H1 (cell line): ENCODE results near the gene MORN5. TPM values are rescaled to one million over a fixed set of nuclear protein-coding genes. Genes with fewer than 3 reads are reported as not detected.

Source experiments
- CTCF ChIA-PET: fragments of 300-600 bp; sonication (Branson Sonifier 250); formaldehyde crosslinking; loops from one replicate; lab custom pipeline; 2021; ENCODE audit not compliant: partially characterized antibody; lab: Charles Lee
- POLR2A ChIA-PET: fragments of 300-600 bp; sonication (Branson Sonifier 250); formaldehyde crosslinking; loops from one replicate; lab custom pipeline; 2021; ENCODE audit warnings: inconsistent platforms; ENCODE audit not compliant: partially characterized antibody; lab: Charles Lee
- DNase-seq, 2 experiments: peaks; one replicate each; pipeline versions ENCODE4 v3.0.0 to v3.0.0-alpha.2; 2010 to 2022; ENCODE audit warnings: low spot score in 2 of 2, low read depth in 1 of 2, mixed read lengths in 1 of 2
- FAIRE-seq: peaks from 2 replicates; lab custom pipeline; 2011; peaks lifted over from hg19 to GRCh38; lab: Jason Lieb, UNC
- H2AFZ ChIP-seq: 2 replicates; pipeline ENCODE4 v1.8.1; 2012; ENCODE audit warnings: low read length, inconsistent platforms
- H2AK5ac ChIP-seq: 2 replicates; pipeline ENCODE4 v1.6.1; 2013; ENCODE audit warnings: low read depth, low read length
- H2BK120ac ChIP-seq: replicated peaks from 2 replicates; pipeline ENCODE3; 2013; ENCODE audit warnings: low read depth, low read length, inconsistent platforms
- H2BK12ac ChIP-seq: 2 replicates; pipeline ENCODE4 v1.6.1; 2013; ENCODE audit warnings: low read depth, low read length
- H2BK15ac ChIP-seq: 2 replicates; pipeline ENCODE4 v1.6.1; 2013; ENCODE audit warnings: low read length
- H2BK20ac ChIP-seq: 2 replicates; pipeline ENCODE4 v1.6.1; 2013; ENCODE audit warnings: low read length
- H2BK5ac ChIP-seq: 2 replicates; pipeline ENCODE4 v1.6.1; 2013; ENCODE audit warnings: low read depth, low read length
- H3K14ac ChIP-seq: 2 replicates; pipeline ENCODE4 v1.6.1; 2013; ENCODE audit warnings: inconsistent platforms; ENCODE audit not compliant: insufficient read length
- H3K18ac ChIP-seq: 2 replicates; pipeline ENCODE4 v1.6.1; 2013; ENCODE audit warnings: low read length; ENCODE audit errors: extremely low read depth
- H3K23ac ChIP-seq: 2 replicates; pipeline ENCODE4 v1.6.1; 2013; ENCODE audit warnings: inconsistent platforms; ENCODE audit not compliant: insufficient read length
- H3K23me2 ChIP-seq: 2 replicates; pipeline ENCODE4 v1.6.1; 2013; ENCODE audit warnings: low read depth, low read length
- H3K27ac ChIP-seq: 2 replicates; pipeline ENCODE4 v1.6.1; 2011; ENCODE audit warnings: low read depth, low read length, inconsistent platforms
- H3K27me3 ChIP-seq, 4 experiments: replicated peaks in 1 of 4; 1 replicate in 1 of 4; 2 replicates in 3 of 4; pipeline versions ENCODE4 v1.6.1 to v1.8.1; 2011 to 2013; ENCODE audit warnings: low read length in 3 of 4, mild to moderate bottlenecking in 3 of 4, inconsistent platforms in 2 of 4, mixed read lengths in 2 of 4, moderate library complexity in 1 of 4; ENCODE audit not compliant: control insufficient read depth in 3 of 4, insufficient read depth in 3 of 4; ENCODE audit errors: extremely low read depth in 1 of 4
- H3K36me3 ChIP-seq, 4 experiments: 2 replicates each; pipeline versions ENCODE4 v1.6.1 to v1.8.1; 2011 to 2013; ENCODE audit warnings: mild to moderate bottlenecking in 4 of 4, low read length in 3 of 4, moderate library complexity in 2 of 4, control low read depth in 1 of 4, inconsistent platforms in 1 of 4; ENCODE audit not compliant: insufficient read depth in 4 of 4, control insufficient read depth in 2 of 4
- H3K4ac ChIP-seq: replicated peaks from 2 replicates; pipeline ENCODE3; 2013; ENCODE audit warnings: low read length, low read depth, mixed read lengths, inconsistent platforms; ENCODE audit not compliant: insufficient read length
- H3K4me1 ChIP-seq, 4 experiments: replicated peaks in 1 of 4; 1 replicate in 1 of 4; 2 replicates in 3 of 4; pipeline versions ENCODE4 v1.6.1 to v1.8.1; 2011 to 2013; ENCODE audit warnings: low read length in 3 of 4, inconsistent platforms in 2 of 4, mixed read lengths in 1 of 4; ENCODE audit not compliant: insufficient read depth in 4 of 4, control insufficient read depth in 3 of 4
- H3K4me2 ChIP-seq, 2 experiments: 2 replicates each; pipeline versions ENCODE4 v1.6.1 to v1.8.1; 2011 to 2013; ENCODE audit warnings: low read depth in 2 of 2, low read length in 2 of 2, control low read depth in 1 of 2, inconsistent platforms in 1 of 2, mild to moderate bottlenecking in 1 of 2; ENCODE audit not compliant: insufficient read depth in 1 of 2
- H3K4me3 ChIP-seq, 4 experiments: fragments of 200-600, 300-600 bp in 1 of 4; sonication (generic), shearing (Covaris generic), sonication (Bioruptor Twin) in 1 of 4; 2 replicates each; pipeline versions ENCODE4 v1.5.1 to v1.8.1; 2011 to 2016; ENCODE audit warnings: low read length in 4 of 4, low read depth in 3 of 4, control low read depth in 2 of 4, inconsistent platforms in 2 of 4, mild to moderate bottlenecking in 2 of 4, mixed read lengths in 1 of 4, moderate library complexity in 1 of 4; ENCODE audit not compliant: insufficient read depth in 2 of 4; ENCODE audit errors: extremely low read depth in 1 of 4
- H3K56ac ChIP-seq: replicated peaks from 2 replicates; pipeline ENCODE3; 2013; ENCODE audit warnings: low read depth, mild to moderate bottlenecking, mixed read lengths, low read length, inconsistent platforms; ENCODE audit not compliant: insufficient read length
- H3K79me1 ChIP-seq: 2 replicates; pipeline ENCODE4 v1.6.1; 2013; ENCODE audit warnings: low read depth, low read length, control low read depth
- H3K79me2 ChIP-seq, 2 experiments: 2 replicates each; pipeline versions ENCODE4 v1.6.1 to v1.8.1; 2012 to 2013; ENCODE audit warnings: low read length in 2 of 2, mild to moderate bottlenecking in 2 of 2, inconsistent platforms in 1 of 2; ENCODE audit not compliant: insufficient read depth in 2 of 2, control insufficient read depth in 1 of 2
- H3K9ac ChIP-seq, 4 experiments: replicated peaks in 1 of 4; 1 replicate in 1 of 4; 2 replicates in 3 of 4; pipeline versions ENCODE4 v1.6.1 to v1.8.1; 2011 to 2013; ENCODE audit warnings: low read depth in 3 of 4, low read length in 3 of 4, control low read depth in 2 of 4, mild to moderate bottlenecking in 2 of 4, moderate library complexity in 2 of 4, inconsistent platforms in 1 of 4; ENCODE audit errors: extremely low read depth in 1 of 4
- H3K9me3 ChIP-seq, 2 experiments: 2 replicates each; pipeline versions ENCODE4 v1.6.1 to v1.8.1; 2012 to 2013; ENCODE audit warnings: mild to moderate bottlenecking in 2 of 2, moderate library complexity in 2 of 2, control low read depth in 1 of 2, inconsistent platforms in 1 of 2, low read depth in 1 of 2, low read length in 1 of 2, mixed read lengths in 1 of 2; ENCODE audit not compliant: insufficient read depth in 2 of 2
- H4K20me1 ChIP-seq, 2 experiments: replicated peaks in 1 of 2; 2 replicates each; pipeline versions ENCODE3 to v1.8.1; 2011 to 2013; ENCODE audit warnings: inconsistent platforms in 2 of 2, low read length in 2 of 2, mild to moderate bottlenecking in 1 of 2; ENCODE audit not compliant: insufficient read depth in 2 of 2, control insufficient read depth in 1 of 2
- H4K5ac ChIP-seq: 2 replicates; pipeline ENCODE4 v1.6.1; 2013; ENCODE audit warnings: low read length, low read depth, mixed read lengths, inconsistent platforms; ENCODE audit not compliant: insufficient read length
- H4K8ac ChIP-seq: 2 replicates; pipeline ENCODE4 v1.8.0; 2013; ENCODE audit warnings: mild to moderate bottlenecking, moderate library complexity, low read length, inconsistent platforms; ENCODE audit not compliant: insufficient read depth; ENCODE audit errors: extremely low read depth
- H4K91ac ChIP-seq: replicated peaks from 2 replicates; pipeline ENCODE3; 2013; ENCODE audit warnings: low read length, mixed read lengths, inconsistent platforms; ENCODE audit not compliant: insufficient read length
- BRCA1 ChIP-seq: IDR thresholded peaks from 2 replicates; pipeline ENCODE4 v1.6.1; 2012; ENCODE audit warnings: low read depth, low read length, improper control_type of control experiment
- CHD2 ChIP-seq: IDR thresholded peaks from 2 replicates; pipeline ENCODE4 v1.6.1; 2012; ENCODE audit warnings: low read length, improper control_type of control experiment
- EZH2 ChIP-seq: fragments of 200-600 bp; sonication (generic); IDR thresholded peaks from 2 replicates; pipeline ENCODE4 v1.7.1; 2012; ENCODE audit warnings: low read depth, mild to moderate bottlenecking, moderate library complexity, low read length, inconsistent platforms; ENCODE audit not compliant: severe bottlenecking
- WGBS, 2 experiments: shearing (Covaris generic) in 1 of 2; methylation state at CpG; one replicate each; pipeline versions ENCODE4 v1.1.6 to v1.1.7; 2013 to 2015; ENCODE audit warnings: low lambda C conversion rate in 2 of 2, mixed read lengths in 2 of 2, inconsistent platforms in 1 of 2, low coverage in 1 of 2, missing lambda C conversion rate in 1 of 2; ENCODE audit not compliant: insufficient replicate concordance in 2 of 2, insufficient coverage in 1 of 2, insufficient read length in 1 of 2; ENCODE audit errors: extremely low coverage in 1 of 2, missing lambda C conversion rate in 1 of 2; 5-methylcytosine and 5-hydroxymethylcytosine counted together
- polyA plus RNA-seq, 7 experiments: library from polyadenylated mRNA; depleted of rRNA in 3 of 7; stranded (reverse) in 5 of 7; unstranded in 2 of 7; fragments of >200 nt in 5 of 7; fragments of 200-250 nt in 2 of 7; gene quantifications; 1 replicate in 5 of 7; 2 replicates in 1 of 7; 4 replicates in 1 of 7; pipeline versions ENCODE4 v1.2.1 to v1.2.3, GENCODE V29; 2011 to 2013; ENCODE audit warnings: missing spikeins in 2 of 7, mixed read lengths in 2 of 7
- total RNA-seq: library from RNA; stranded (reverse); fragmentation: NEBNext Ultra II Directional; extraction: Animal tissue kit (Norgen Biotek cat#: 25700); gene quantifications from 2 replicates; pipeline ENCODE4 v1.2.1, GENCODE V29; 2021

The MORN5 gene
- total and polyA plus RNA-seq, 2 of the 8 experiments (the other 6 are each of a cell fraction or from before 2014, with no cell fraction given): not detected

- H3K23ac ChIP-seq: no peak overlapping the region
- no peaks in the 10 kb centered on the region for H3K36me3 ChIP-seq
- no peaks in the 10 kb centered on the region; a peak in 2 of 7 replicates for H3K27me3 ChIP-seq
- peaks cover 0 to 14% (median 4%) of the 10 kb centered on the region in 4 experiments; a peak in 6 of 7 replicates for H3K4me1 ChIP-seq
- no peak overlapping the region for H3K4me3 ChIP-seq
- no peak overlapping the region for H4K91ac ChIP-seq
- ChIA-PET POLR2A (interaction anchor here (1.6 kb wide), 1 partner anchor 24 kb away, joined by 5 read pairs; no protein-coding TSS in a partner anchor), CTCF (interaction anchor here (0.5 to 2.9 kb wide), 8 partner anchors 14 to 264 kb away, joined by 3 to 7 read pairs (median 4); partner anchors contain the start of gene NDUFA8)
- FAIRE-seq: no peak
- no peak overlapping the region for H2BK15ac ChIP-seq
- no peak overlapping the region for H4K5ac ChIP-seq
- WGBS, 2 experiments: 75% methylated on average over 1 of the region's 1 CpG; no CpG with 5 or more reads in 1 of the 2 experiments
- H3K56ac ChIP-seq: no peak overlapping the region
- H2BK5ac ChIP-seq: no peak overlapping the region
- no peak overlapping the region for H3K27ac ChIP-seq
- H3K23me2 ChIP-seq: no peaks in the 10 kb centered on the region
- no peak overlapping the region for H2AFZ ChIP-seq
- no peak overlapping the region for H3K4me2 ChIP-seq
- H2AK5ac ChIP-seq: no peak overlapping the region
- H3K9me3 ChIP-seq: no peaks in the 10 kb centered on the region
- no peak overlapping the region for H4K8ac ChIP-seq
- no peak for TF ChIP-seq CHD2
- no peak for TF ChIP-seq BRCA1
- TF ChIP-seq EZH2: no peak
- no peak overlapping the region for H2BK12ac ChIP-seq
- no peak overlapping the region for H3K4ac ChIP-seq
- H2BK120ac ChIP-seq: no peak overlapping the region
- H2BK20ac ChIP-seq: no peak overlapping the region
- H3K14ac ChIP-seq: no peak overlapping the region
- no peak overlapping the region for H3K18ac ChIP-seq
- H3K9ac ChIP-seq: no peak overlapping the region; a peak in 1 of 7 replicates
- no peaks in the 10 kb centered on the region for H3K79me2 ChIP-seq
- no peaks in the 10 kb centered on the region for H4K20me1 ChIP-seq
- no peak for DNase-seq
- H3K79me1 ChIP-seq: no peaks in the 10 kb centered on the region
These were observed 41.9 kb downstream of the MORN5 start for GRCh38 chr9:122201641-122202040.
